HCT116 (cell line): ENCODE data around the gene SKI. TPM values are rescaled to one million over a fixed set of nuclear protein-coding genes. Genes with fewer than 3 reads are reported as not detected.

Experiments
- ATAC-seq: fragments of 200-7000 bp; cut with Tn5 transposase; 2 replicates; pipeline ENCODE4 v1.9.1; 2020; ENCODE audit warnings: mild to moderate bottlenecking, moderate library complexity
- BruUV-seq: library from RNA; stranded (reverse); fragments of 400-500 nt; replicated peaks from 2 replicates; lab custom pipeline; 2021; lab: Mats Ljungman, UMichigan
- CTCF ChIA-PET: fragments of 300-600 bp; sonication (Branson Sonifier 250); formaldehyde crosslinking; loops from one replicate; lab custom pipeline; 2021; ENCODE audit warnings: antibody characterized with exemption; lab: Charles Lee
- POLR2A ChIA-PET: fragments of 300-600, 350-600 bp; sonication (Branson Sonifier 250); formaldehyde crosslinking; loops from one replicate; lab custom pipeline; 2021; ENCODE audit warnings: antibody characterized with exemption; lab: Charles Lee
- RAD21 ChIA-PET, 2 experiments: fragments of 300-600 bp; sonication (Branson Sonifier 250); formaldehyde crosslinking; loops; one replicate each; lab custom pipeline; 2023; ENCODE audit warnings: low total read pairs in 2 of 2; ENCODE audit not compliant: uncharacterized antibody in 2 of 2, unreplicated experiment in 2 of 2, low non-redundant PET in 1 of 2; lab: Charles Lee
- DNase-seq: peaks from one replicate; pipeline ENCODE4 v3.0.0-alpha.2; 2010; ENCODE audit warnings: low read depth, low spot score
- H2AFZ ChIP-seq: fragments of 200-600 bp; shearing (Covaris generic), sonication (generic); 2 replicates; pipeline ENCODE4 v1.6.1; 2017; ENCODE audit warnings: low read depth, mixed run types, mixed read lengths, antibody characterized with exemption, low read length; ENCODE audit not compliant: poor library complexity, severe bottlenecking
- H3K27ac ChIP-seq: 2 replicates; pipeline ENCODE4 v1.5.1; 2012; ENCODE audit warnings: low read depth, low read length
- H3K27me3 ChIP-seq: fragments of 200-600 bp; sonication (generic); 2 replicates; pipeline ENCODE4 v1.6.1; 2016; ENCODE audit warnings: mixed run types, low read length, mixed read lengths; ENCODE audit not compliant: insufficient read depth
- H3K36me3 ChIP-seq, 2 experiments: fragments of 200-500 bp in 1 of 2; fragments of 200-600 bp in 1 of 2; sonication (Bioruptor generic) in 1 of 2; sonication (generic) in 1 of 2; 2 replicates each; pipeline versions ENCODE4 v1.5.1 to v1.6.1; 2014 to 2016; ENCODE audit warnings: low read length in 2 of 2, inconsistent platforms in 1 of 2, mixed read lengths in 1 of 2, mixed run types in 1 of 2; ENCODE audit not compliant: insufficient read depth in 2 of 2, control insufficient read depth in 1 of 2
- H3K4me1 ChIP-seq, 2 experiments: fragments of 200-600 bp in 1 of 2; sonication (generic) in 1 of 2; 2 replicates each; pipeline versions ENCODE4 v1.5.1 to v1.6.1; 2012 to 2017; ENCODE audit warnings: low read length in 2 of 2, inconsistent platforms in 1 of 2, mild to moderate bottlenecking in 1 of 2, mixed read lengths in 1 of 2, mixed run types in 1 of 2, moderate library complexity in 1 of 2; ENCODE audit not compliant: insufficient read depth in 2 of 2, control insufficient read depth in 1 of 2
- H3K4me2 ChIP-seq: fragments of 200-600 bp; sonication (generic); 2 replicates; pipeline ENCODE4 v1.6.1; 2017; ENCODE audit warnings: mixed run types, low read length, mixed read lengths
- H3K4me3 ChIP-seq, 2 experiments: fragments of 200-600 bp in 1 of 2; sonication (generic) in 1 of 2; replicated peaks in 1 of 2; 2 replicates each; pipeline ENCODE4 v1.5.1; 2011 to 2016; ENCODE audit warnings: low read length in 2 of 2, control low read depth in 1 of 2, low read depth in 1 of 2, mild to moderate bottlenecking in 1 of 2, mixed read lengths in 1 of 2, mixed run types in 1 of 2
- H3K79me2 ChIP-seq: fragments of 200-600 bp; sonication (generic); 2 replicates; pipeline ENCODE4 v1.6.1; 2017; ENCODE audit warnings: mild to moderate bottlenecking, mixed run types, low read length, moderate library complexity, mixed read lengths; ENCODE audit not compliant: insufficient read depth
- H3K9ac ChIP-seq: fragments of 200-600 bp; sonication (generic); 2 replicates; pipeline ENCODE4 v1.6.1; 2016; ENCODE audit warnings: low read length, mixed read lengths
- H3K9me2 ChIP-seq: fragments of 200-600 bp; sonication (generic), shearing (Covaris generic); 2 replicates; pipeline ENCODE4 v1.6.1; 2017; ENCODE audit warnings: mixed run types, mild to moderate bottlenecking, moderate library complexity; ENCODE audit not compliant: insufficient read depth
- H3K9me3 ChIP-seq, 2 experiments: fragments of 200-500 bp in 1 of 2; fragments of 200-600 bp in 1 of 2; sonication (Bioruptor generic) in 1 of 2; sonication (generic) in 1 of 2; 2 replicates each; pipeline ENCODE4 v1.6.1; 2014 to 2017; ENCODE audit warnings: low read length in 2 of 2, mixed read lengths in 2 of 2, inconsistent platforms in 1 of 2, low read depth in 1 of 2, mild to moderate bottlenecking in 1 of 2, mixed run types in 1 of 2, moderate library complexity in 1 of 2; ENCODE audit not compliant: control insufficient read depth in 1 of 2, insufficient read depth in 1 of 2
- H4K20me1 ChIP-seq: fragments of 200-600 bp; sonication (generic), shearing (Covaris generic); 2 replicates; pipeline ENCODE4 v1.6.1; 2017; ENCODE audit warnings: mixed run types, mild to moderate bottlenecking, moderate library complexity; ENCODE audit not compliant: insufficient read depth
- ELF1 ChIP-seq: IDR thresholded peaks from 2 replicates; pipeline ENCODE4 v1.6.1; 2012; ENCODE audit warnings: low read depth, borderline replicate concordance
- FOSL1 ChIP-seq: IDR thresholded peaks from 2 replicates; pipeline ENCODE4 v1.6.1; 2012; ENCODE audit warnings: low read depth
- POLR2A ChIP-seq: IDR thresholded peaks from 2 replicates; pipeline ENCODE4 v1.7.0; 2011; ENCODE audit warnings: borderline replicate concordance; ENCODE audit not compliant: insufficient read depth, insufficient read length; ENCODE audit errors: extremely low read depth
- SIN3A ChIP-seq: IDR thresholded peaks from 2 replicates; pipeline ENCODE4 v1.6.1; 2012; ENCODE audit warnings: low read depth
- SRF ChIP-seq: IDR thresholded peaks from 2 replicates; pipeline ENCODE4 v1.6.1; 2012; ENCODE audit warnings: low read depth
- ZFX ChIP-seq: fragments of 450-650 bp; IDR thresholded peaks from 2 replicates; pipeline ENCODE4 v1.6.1; 2017
- ZNF274 ChIP-seq: fragments of 200-500 bp; sonication (Bioruptor generic); IDR thresholded peaks from 2 replicates; pipeline ENCODE4 v1.6.1; 2014; ENCODE audit warnings: mild to moderate bottlenecking, low read depth, low read length, inconsistent platforms
- intact Hi-C: fragments of 100-400 bp; cut with micrococcal nuclease; formaldehyde crosslinking; loops from 2 replicates; pipeline ENCODE4 v1.10.0; 2022
- total RNA-seq: library from RNA; stranded (reverse); gene quantifications from one replicate; pipeline ENCODE4 v1.2.1, GENCODE V29; 2021; ENCODE audit not compliant: unreplicated experiment
- TF ChIP-seq, protein P1 (sequence below): IDR thresholded peaks from 2 replicates; pipeline ENCODE4 v1.6.1; 2012
- TF ChIP-seq, protein P2 (sequence below), 3 experiments: fragments of 200-600 bp in 1 of 3; sonication (generic) in 1 of 3; IDR thresholded peaks in 2 of 3; conservative IDR thresholded peaks in 1 of 3; 2 replicates each; pipeline ENCODE4 v1.5.1; 2012 to 2017; ENCODE audit warnings: low read depth in 2 of 3, low read length in 2 of 3, antibody characterized with exemption in 1 of 3, borderline replicate concordance in 1 of 3, control low read depth in 1 of 3, mild to moderate bottlenecking in 1 of 3, mixed read lengths in 1 of 3, mixed run types in 1 of 3, moderate library complexity in 1 of 3; ENCODE audit not compliant: insufficient read depth in 1 of 3
- TF ChIP-seq, protein P3 (sequence below): IDR thresholded peaks from 2 replicates; pipeline ENCODE4 v1.6.1; 2011; ENCODE audit warnings: mild to moderate bottlenecking, low read length, moderate library complexity; ENCODE audit not compliant: insufficient replicate concordance; ENCODE audit errors: extremely low read depth
- TF ChIP-seq, protein P4 (sequence below): IDR thresholded peaks from 2 replicates; pipeline ENCODE4 v1.6.1; 2012

The SKI gene
- total RNA-seq, 1 experiment from 2014 or later: 56.2 TPM

DNA sequence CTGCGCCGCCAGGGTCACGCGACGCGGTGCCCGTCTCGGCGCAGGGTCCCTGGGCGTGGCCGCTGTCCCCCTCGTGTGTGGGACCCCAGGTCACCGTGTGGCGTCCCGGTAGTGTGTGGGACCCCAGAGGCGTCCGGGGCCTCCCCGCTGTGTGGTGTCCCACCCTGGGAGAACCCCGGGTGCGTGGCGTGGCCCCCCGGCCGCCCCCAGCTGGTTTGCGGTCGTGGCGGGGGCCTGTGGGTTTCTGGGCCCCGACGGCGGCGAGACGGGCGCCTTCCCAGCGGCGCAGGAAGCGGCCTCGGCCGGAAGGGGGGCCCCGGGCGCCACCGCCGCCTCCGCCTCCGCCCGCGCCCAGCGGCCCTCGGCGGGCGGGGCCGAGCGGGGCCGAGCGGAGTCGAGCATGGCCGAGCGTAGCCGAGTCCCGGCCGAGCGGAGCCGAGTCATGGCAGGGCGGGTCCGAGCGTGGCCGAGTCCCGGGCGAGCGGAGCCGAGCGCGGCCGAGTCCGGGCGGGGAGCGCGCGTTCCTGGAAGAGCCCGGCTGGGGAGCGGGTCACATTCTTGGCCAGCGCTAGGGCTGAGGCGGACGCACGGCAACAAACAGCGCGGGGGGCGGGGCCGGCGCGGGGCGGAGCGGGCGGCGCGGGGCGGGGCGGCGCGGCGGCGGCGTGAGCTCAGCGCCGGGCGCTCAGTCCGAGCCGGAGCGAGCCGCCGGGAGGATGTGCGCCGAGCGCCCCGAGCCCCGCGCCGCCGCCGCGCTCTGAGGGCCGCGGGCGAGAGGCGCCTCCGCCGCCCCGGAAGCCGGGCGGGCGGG, 568 bp upstream of the SKI start:
- ChIA-PET RAD21 (no interaction called here), POLR2A (interaction anchor here (0.6 to 1.0 kb wide), 3 partner anchors 21 to 38 kb away, joined by 3 to 4 read pairs (median 3); no protein-coding TSS in a partner anchor), CTCF (no interaction called here)
- Histone ChIP-seq H3K27me3 (no peaks in the 10 kb centered on the region), H3K4me3 (peak overlapping the region; percentile 66 to 71), H3K4me1 (peaks cover 23 to 37% of the 10 kb centered on the region in 2 experiments), H3K9me3 (no peaks in the 10 kb centered on the region), H2AFZ (no peak overlapping the region), H3K4me2 (peak overlapping the region; percentile 85), H4K20me1 (peaks cover 25% of the 10 kb centered on the region; the same call in 1 of the 2 replicates), H3K36me3 (peaks cover 0 to 3% of the 10 kb centered on the region in 2 experiments; a peak in 1 of 4 replicates), H3K9me2 (no peaks in the 10 kb centered on the region), H3K9ac (peak overlapping the region; percentile 91), H3K27ac (peak overlapping the region; percentile 98), H3K79me2 (peaks cover 39% of the 10 kb centered on the region)
- TF ChIP-seq FOSL1 (no peak), SIN3A (peak; percentile 37; the same call in 1 of the 2 replicates), POLR2A (peak; percentile 42), ZFX (peak; percentile 76; the same call in 1 of the 2 replicates)
- TF ChIP-seq, protein P1, sequence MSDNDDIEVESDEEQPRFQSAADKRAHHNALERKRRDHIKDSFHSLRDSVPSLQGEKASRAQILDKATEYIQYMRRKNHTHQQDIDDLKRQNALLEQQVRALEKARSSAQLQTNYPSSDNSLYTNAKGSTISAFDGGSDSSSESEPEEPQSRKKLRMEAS: peak; percentile 37
- BruUV-seq: no TSS peak
- DNase-seq (peak; percentile 91), ATAC-seq (peak; percentile 97)
- intact Hi-C loops: no loop called here

DNA sequence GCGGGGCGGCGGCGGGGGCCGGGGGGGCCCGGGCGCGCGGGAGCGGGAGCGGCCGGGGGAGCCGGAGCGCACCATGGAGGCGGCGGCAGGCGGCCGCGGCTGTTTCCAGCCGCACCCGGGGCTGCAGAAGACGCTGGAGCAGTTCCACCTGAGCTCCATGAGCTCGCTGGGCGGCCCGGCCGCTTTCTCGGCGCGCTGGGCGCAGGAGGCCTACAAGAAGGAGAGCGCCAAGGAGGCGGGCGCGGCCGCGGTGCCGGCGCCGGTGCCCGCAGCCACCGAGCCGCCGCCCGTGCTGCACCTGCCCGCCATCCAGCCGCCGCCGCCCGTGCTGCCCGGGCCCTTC, 546 bp downstream of the SKI start:
- DNase-seq (no peak), ATAC-seq (no peak)
- H3K4me2 ChIP-seq: peak overlapping the region; percentile 95
- H3K4me1 ChIP-seq: peaks cover 23 to 37% of the 10 kb centered on the region in 2 experiments
- RAD21 ChIA-PET: interaction anchor here in 1 of 2 experiments (0.6 kb wide), 1 partner anchor 12 kb away, joined by 5 read pairs; no protein-coding TSS in a partner anchor
- peaks cover 28% of the 10 kb centered on the region; the same call in 1 of the 2 replicates for H4K20me1 ChIP-seq
- BruUV-seq: no TSS peak
- CTCF ChIA-PET: no interaction called here
- H2AFZ ChIP-seq: no peak overlapping the region
- peaks cover 0 to 3% of the 10 kb centered on the region in 2 experiments; a peak in 1 of 4 replicates for H3K36me3 ChIP-seq
- H3K9me3 ChIP-seq: no peaks in the 10 kb centered on the region
- peaks cover 50% of the 10 kb centered on the region for H3K79me2 ChIP-seq
- H3K9me2 ChIP-seq: no peaks in the 10 kb centered on the region
- H3K9ac ChIP-seq: peak overlapping the region; percentile 65
- H3K4me3 ChIP-seq: peak overlapping the region; percentile 54 to 67
- no peaks in the 10 kb centered on the region for H3K27me3 ChIP-seq
- intact Hi-C loops: no loop called here
- POLR2A ChIA-PET: interaction anchor here (1.3 kb wide), 1 partner anchor 10 kb away, joined by 3 read pairs; no protein-coding TSS in a partner anchor
- peak overlapping the region; percentile 63; the same call in 1 of the 2 replicates for H3K27ac ChIP-seq
- TF ChIP-seq SRF: no peak
- TF ChIP-seq, protein P2, sequence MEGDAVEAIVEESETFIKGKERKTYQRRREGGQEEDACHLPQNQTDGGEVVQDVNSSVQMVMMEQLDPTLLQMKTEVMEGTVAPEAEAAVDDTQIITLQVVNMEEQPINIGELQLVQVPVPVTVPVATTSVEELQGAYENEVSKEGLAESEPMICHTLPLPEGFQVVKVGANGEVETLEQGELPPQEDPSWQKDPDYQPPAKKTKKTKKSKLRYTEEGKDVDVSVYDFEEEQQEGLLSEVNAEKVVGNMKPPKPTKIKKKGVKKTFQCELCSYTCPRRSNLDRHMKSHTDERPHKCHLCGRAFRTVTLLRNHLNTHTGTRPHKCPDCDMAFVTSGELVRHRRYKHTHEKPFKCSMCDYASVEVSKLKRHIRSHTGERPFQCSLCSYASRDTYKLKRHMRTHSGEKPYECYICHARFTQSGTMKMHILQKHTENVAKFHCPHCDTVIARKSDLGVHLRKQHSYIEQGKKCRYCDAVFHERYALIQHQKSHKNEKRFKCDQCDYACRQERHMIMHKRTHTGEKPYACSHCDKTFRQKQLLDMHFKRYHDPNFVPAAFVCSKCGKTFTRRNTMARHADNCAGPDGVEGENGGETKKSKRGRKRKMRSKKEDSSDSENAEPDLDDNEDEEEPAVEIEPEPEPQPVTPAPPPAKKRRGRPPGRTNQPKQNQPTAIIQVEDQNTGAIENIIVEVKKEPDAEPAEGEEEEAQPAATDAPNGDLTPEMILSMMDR (IDR thresholded peaks at IDR 0.05 in 2 of 3, conservative IDR thresholded peaks at IDR 0.05 in 1 of 3; ENCODE audit: borderline replicate concordance in 1 of 3, insufficient read depth in 1 of 3, low read depth in 2 of 3, low read length in 2 of 3): no peak
- TF ChIP-seq, protein P3, sequence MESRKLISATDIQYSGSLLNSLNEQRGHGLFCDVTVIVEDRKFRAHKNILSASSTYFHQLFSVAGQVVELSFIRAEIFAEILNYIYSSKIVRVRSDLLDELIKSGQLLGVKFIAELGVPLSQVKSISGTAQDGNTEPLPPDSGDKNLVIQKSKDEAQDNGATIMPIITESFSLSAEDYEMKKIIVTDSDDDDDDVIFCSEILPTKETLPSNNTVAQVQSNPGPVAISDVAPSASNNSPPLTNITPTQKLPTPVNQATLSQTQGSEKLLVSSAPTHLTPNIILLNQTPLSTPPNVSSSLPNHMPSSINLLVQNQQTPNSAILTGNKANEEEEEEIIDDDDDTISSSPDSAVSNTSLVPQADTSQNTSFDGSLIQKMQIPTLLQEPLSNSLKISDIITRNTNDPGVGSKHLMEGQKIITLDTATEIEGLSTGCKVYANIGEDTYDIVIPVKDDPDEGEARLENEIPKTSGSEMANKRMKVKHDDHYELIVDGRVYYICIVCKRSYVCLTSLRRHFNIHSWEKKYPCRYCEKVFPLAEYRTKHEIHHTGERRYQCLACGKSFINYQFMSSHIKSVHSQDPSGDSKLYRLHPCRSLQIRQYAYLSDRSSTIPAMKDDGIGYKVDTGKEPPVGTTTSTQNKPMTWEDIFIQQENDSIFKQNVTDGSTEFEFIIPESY: no peak
- TF ChIP-seq POLR2A: no peak
- TF ChIP-seq, protein P1: no peak
- TF ChIP-seq, protein P4, sequence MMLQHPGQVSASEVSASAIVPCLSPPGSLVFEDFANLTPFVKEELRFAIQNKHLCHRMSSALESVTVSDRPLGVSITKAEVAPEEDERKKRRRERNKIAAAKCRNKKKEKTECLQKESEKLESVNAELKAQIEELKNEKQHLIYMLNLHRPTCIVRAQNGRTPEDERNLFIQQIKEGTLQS: no peak
- no peak for TF ChIP-seq FOSL1
- no peak for TF ChIP-seq ZNF274
- TF ChIP-seq ZFX: no peak
- TF ChIP-seq ELF1: no peak
